Activated CD8-positive, alpha-beta T cell treated with anti-CD3 and anti-CD28 coated beads for 36 hours (primary cell): ENCODE results near the gene ARPC5. TPM values are rescaled to one million over a fixed set of nuclear protein-coding genes. Genes with fewer than 3 reads are reported as not detected.
A peak's percentile ranks its signal among the peaks of the same experiment; 100 is the strongest.

Source experiments
- ATAC-seq: fragments of 200-7000 bp; cut with Tn5 transposase; one replicate; pipeline ENCODE4 v1.10.0; 2021; ENCODE audit warnings: mild to moderate bottlenecking, moderate library complexity
- CTCF ChIA-PET: fragments of 350-600 bp; sonication (Branson Sonifier 250); formaldehyde crosslinking; loops from one replicate; lab custom pipeline; 2021; ENCODE audit warnings: antibody characterized with exemption; lab: Charles Lee
- POLR2A ChIA-PET: fragments of 350-600 bp; sonication (Branson Sonifier 250); formaldehyde crosslinking; loops from one replicate; lab custom pipeline; 2021; ENCODE audit warnings: antibody characterized with exemption; lab: Charles Lee
- DNase-seq: peaks from one replicate; pipeline ENCODE4 v3.0.0-alpha.2; 2020
- H3K27ac Mint-ChIP-seq: one replicate; pipeline ENCODE4 v1.8.0; 2021; ENCODE audit warnings: mild to moderate bottlenecking, mixed read lengths
- H3K27me3 Mint-ChIP-seq: one replicate; pipeline ENCODE4 v1.8.0; 2021; ENCODE audit warnings: mixed read lengths
- H3K36me3 Mint-ChIP-seq: one replicate; pipeline ENCODE4 v1.8.0; 2021; ENCODE audit warnings: low read depth, mixed read lengths
- H3K4me1 Mint-ChIP-seq: one replicate; pipeline ENCODE4 v1.8.0; 2021; ENCODE audit warnings: low read depth, mixed read lengths
- H3K4me3 Mint-ChIP-seq: one replicate; pipeline ENCODE4 v1.8.0; 2021; ENCODE audit warnings: mild to moderate bottlenecking, moderate library complexity, mixed read lengths
- H3K9me3 Mint-ChIP-seq: one replicate; pipeline ENCODE4 v1.8.0; 2021; ENCODE audit warnings: mixed read lengths
- intact Hi-C: fragments of 100-400 bp; cut with micrococcal nuclease; formaldehyde crosslinking; loops from one replicate; pipeline ENCODE4 v1.10.0; 2022
- total RNA-seq, 2 experiments: library from RNA; stranded (reverse); gene quantifications; one replicate each; pipeline ENCODE4 v1.2.3, GENCODE V29; 2021
- TF ChIP-seq, protein P1 (sequence below): fragments of 200-600 bp; IDR thresholded peaks from one replicate; pipeline ENCODE4 v1.8.0; 2022; ENCODE audit warnings: antibody characterized with exemption, mild to moderate bottlenecking

Gene ARPC5
- total RNA-seq, 2 experiments from 2014 or later, result 128 to 134 TPM

DNA sequence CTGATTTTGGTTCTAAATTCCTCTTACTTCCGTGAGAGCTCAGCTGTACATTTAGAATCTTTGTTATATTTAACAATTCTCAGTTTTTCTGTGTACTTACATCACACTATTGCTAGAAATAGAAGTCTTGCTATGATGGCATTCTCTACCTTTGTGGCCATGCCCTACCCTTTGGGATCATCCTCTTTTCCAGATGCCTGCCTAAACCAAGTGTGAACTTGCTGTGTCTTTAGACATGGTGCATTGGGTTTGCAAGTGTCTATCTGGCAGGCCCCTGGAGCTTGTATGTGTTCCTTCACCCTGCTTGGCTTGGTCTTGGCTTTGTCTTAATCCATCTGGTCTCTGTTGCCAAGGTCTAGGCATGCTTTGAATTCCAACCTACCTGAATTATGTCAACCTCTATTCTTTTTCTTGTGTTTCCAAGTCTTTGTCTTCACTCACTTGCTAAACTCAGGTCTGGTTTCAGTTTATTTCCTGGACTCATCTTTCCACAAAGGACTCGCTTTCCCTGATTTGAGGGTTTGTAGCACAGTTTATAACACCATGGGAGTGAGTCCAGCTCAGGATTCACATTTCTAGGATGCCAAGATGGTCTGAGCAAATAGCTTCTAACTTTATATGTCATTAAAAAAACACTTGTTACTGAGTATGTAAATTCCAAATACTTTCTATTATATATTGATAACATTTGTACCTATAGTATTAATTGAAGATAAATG is 38.2 kb upstream of the ARPC5 start:
- Mint-ChIP-seq H3K27ac (no peak overlapping the region), H3K9me3 (peaks cover 3% of the 10 kb centered on the region), H3K4me3 (no peak overlapping the region), H3K27me3 (peaks cover 1% of the 10 kb centered on the region), H3K4me1 (no peaks in the 10 kb centered on the region), H3K36me3 (peaks cover 3% of the 10 kb centered on the region)
- CTCF ChIA-PET, result interaction anchor here (2.6 to 4.6 kb wide), 2 partner anchors 11 to 18 kb away, joined by 11 to 34 read pairs; no protein-coding TSS in a partner anchor
- POLR2A ChIA-PET, result interaction anchor here (0.8 kb wide), 1 partner anchor 62 kb away, joined by 3 read pairs; no protein-coding TSS in a partner anchor
- intact Hi-C loops, result no loop called here
- TF ChIP-seq, protein P1, sequence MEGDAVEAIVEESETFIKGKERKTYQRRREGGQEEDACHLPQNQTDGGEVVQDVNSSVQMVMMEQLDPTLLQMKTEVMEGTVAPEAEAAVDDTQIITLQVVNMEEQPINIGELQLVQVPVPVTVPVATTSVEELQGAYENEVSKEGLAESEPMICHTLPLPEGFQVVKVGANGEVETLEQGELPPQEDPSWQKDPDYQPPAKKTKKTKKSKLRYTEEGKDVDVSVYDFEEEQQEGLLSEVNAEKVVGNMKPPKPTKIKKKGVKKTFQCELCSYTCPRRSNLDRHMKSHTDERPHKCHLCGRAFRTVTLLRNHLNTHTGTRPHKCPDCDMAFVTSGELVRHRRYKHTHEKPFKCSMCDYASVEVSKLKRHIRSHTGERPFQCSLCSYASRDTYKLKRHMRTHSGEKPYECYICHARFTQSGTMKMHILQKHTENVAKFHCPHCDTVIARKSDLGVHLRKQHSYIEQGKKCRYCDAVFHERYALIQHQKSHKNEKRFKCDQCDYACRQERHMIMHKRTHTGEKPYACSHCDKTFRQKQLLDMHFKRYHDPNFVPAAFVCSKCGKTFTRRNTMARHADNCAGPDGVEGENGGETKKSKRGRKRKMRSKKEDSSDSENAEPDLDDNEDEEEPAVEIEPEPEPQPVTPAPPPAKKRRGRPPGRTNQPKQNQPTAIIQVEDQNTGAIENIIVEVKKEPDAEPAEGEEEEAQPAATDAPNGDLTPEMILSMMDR, result no peak
- no peak for ATAC-seq
- no peak for DNase-seq

GRCh38 chr1:183670169-183670568 is 34.6 kb upstream of the ARPC5 start:
- H3K4me3 Mint-ChIP-seq, result no peak overlapping the region
- ATAC-seq, result no peak

DNA sequence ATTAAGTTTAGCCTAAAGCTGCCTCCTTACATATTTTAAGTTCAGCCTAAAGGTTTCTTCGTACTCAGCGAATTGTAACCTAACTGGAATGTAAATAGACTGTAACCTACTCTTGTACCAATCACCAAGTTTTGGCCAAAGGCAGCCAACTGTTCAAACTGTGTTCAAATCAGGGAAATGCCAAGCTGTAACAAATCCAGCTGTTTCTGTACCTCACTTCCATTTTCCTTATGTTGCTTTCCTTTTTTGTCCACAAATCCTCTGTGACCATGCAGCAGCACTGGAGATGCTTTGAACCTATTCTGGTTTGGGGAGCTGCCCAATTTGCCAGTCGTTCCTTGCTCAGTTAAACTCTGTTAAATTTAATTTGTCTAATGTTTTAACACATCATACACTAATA is 20.8 kb upstream of the ARPC5 start:
- intact Hi-C loops, result loop anchor here (10.0 kb wide), 1 partner anchor 568 kb away; no protein-coding TSS in a partner anchor
- POLR2A ChIA-PET, result no interaction called here

More at GRCh38 chr1:183670169-183670568, 34.6 kb upstream of the ARPC5 start:
- no peaks in the 10 kb centered on the region for H3K4me1 Mint-ChIP-seq
- peaks cover 3% of the 10 kb centered on the region for H3K9me3 Mint-ChIP-seq
- CTCF ChIA-PET, result interaction anchor here (1.0 to 2.7 kb wide), 4 partner anchors 14 to 246 kb away, joined by 3 to 14 read pairs (median 5); no protein-coding TSS in a partner anchor
- DNase-seq, result no peak
- H3K27ac Mint-ChIP-seq, result no peak overlapping the region
- intact Hi-C loops, result no loop called here
- H3K27me3 Mint-ChIP-seq, result peaks cover 1% of the 10 kb centered on the region
- TF ChIP-seq, protein P1, result no peak
- H3K36me3 Mint-ChIP-seq, result peaks cover 3% of the 10 kb centered on the region
- POLR2A ChIA-PET, result no interaction called here

GRCh38 chr1:183655562-183656075 is 20.0 kb upstream of the ARPC5 start:
- no peaks in the 10 kb centered on the region for H3K36me3 Mint-ChIP-seq
- intact Hi-C loops, result loop anchor here (1.0 to 10.0 kb wide), 3 partner anchors 29 to 569 kb away; no protein-coding TSS in a partner anchor
- no peak overlapping the region for H3K27ac Mint-ChIP-seq
- ChIA-PET CTCF (interaction anchor here (0.6 to 6.2 kb wide), 47 partner anchors 10 to 397 kb away, joined by 3 to 117 read pairs (median 4); partner anchors contain the start of genes ARPC5 and RGL1), POLR2A (no interaction called here)
- H3K4me1 Mint-ChIP-seq, result peaks cover 30% of the 10 kb centered on the region
- peak; percentile 87 for DNase-seq
- no peaks in the 10 kb centered on the region for H3K9me3 Mint-ChIP-seq
- no peak overlapping the region for H3K4me3 Mint-ChIP-seq
- ATAC-seq, result no peak
- no peaks in the 10 kb centered on the region for H3K27me3 Mint-ChIP-seq
- TF ChIP-seq, protein P1, result peak; percentile 93

More for the DNA sequence above, 20.8 kb upstream of the ARPC5 start:
- Mint-ChIP-seq H3K27me3 (no peaks in the 10 kb centered on the region), H3K27ac (no peak overlapping the region), H3K36me3 (no peaks in the 10 kb centered on the region), H3K4me1 (peaks cover 29% of the 10 kb centered on the region), H3K9me3 (no peaks in the 10 kb centered on the region), H3K4me3 (no peak overlapping the region)
- TF ChIP-seq, protein P1, result no peak
- CTCF ChIA-PET, result interaction anchor here (0.8 to 6.2 kb wide), 21 partner anchors 9 to 271 kb away, joined by 3 to 117 read pairs (median 7); partner anchors contain the start of gene ARPC5
- ATAC-seq (no peak), DNase-seq (no peak)
